Measurements from ENCODE around the gene ANAPC2.
A peak's percentile ranks its signal among the peaks of the same experiment; 100 is the strongest.

ANAPC2 gene

GRCh38 chr9:137220317-137221094, 32.1 kb upstream of the ANAPC2 start:
- Histone ChIP-seq H3K4me3 (no peak overlapping the region), H3K27ac (no peak overlapping the region)
- TF ChIP-seq CTCF (IDR thresholded peaks at IDR 0.05), result no peak
- no peak for DNase-seq (ENCODE audit: low spot score)

GRCh38 chr9:137219757-137220316, 31.5 kb upstream of the ANAPC2 start:
- Histone ChIP-seq H3K4me3 (no peak overlapping the region), H3K27ac (no peak overlapping the region)
- no peak for TF ChIP-seq CTCF (IDR thresholded peaks at IDR 0.05)
- DNase-seq (ENCODE audit: low spot score), result no peak

GRCh38 chr9:137218754-137219271, 30.5 kb upstream of the ANAPC2 start:
- DNase-seq (ENCODE audit: low spot score), result no peak
- Histone ChIP-seq H3K4me3 (no peak overlapping the region), H3K27ac (no peak overlapping the region)
- TF ChIP-seq CTCF (IDR thresholded peaks at IDR 0.05), result no peak

- TF ChIP-seq CTCF (IDR thresholded peaks at IDR 0.05), result no peak
- H3K4me3 ChIP-seq, result no peak overlapping the region
- no peak overlapping the region for H3K27ac ChIP-seq
- no peak for DNase-seq (ENCODE audit: low spot score)
Measured at GRCh38 chr9:137218212-137218753, 29.9 kb upstream of the ANAPC2 start.

- peak overlapping the region in 1 of 2 donors; percentile 38 for H3K27ac ChIP-seq
- H3K4me3 ChIP-seq, result peak overlapping the region; percentile 50
- no peak for DNase-seq (ENCODE audit: low spot score)
- no peak for TF ChIP-seq CTCF (IDR thresholded peaks at IDR 0.05)
Measured at GRCh38 chr9:137217276-137218211, 29.2 kb upstream of the ANAPC2 start.

- Histone ChIP-seq H3K4me3 (no peak overlapping the region), H3K27ac (peak overlapping the region in 1 of 2 donors; percentile 38)
- DNase-seq (ENCODE audit: low spot score), result no peak
- TF ChIP-seq CTCF (IDR thresholded peaks at IDR 0.05), result no peak
Measured at GRCh38 chr9:137216188-137216965, 28.0 kb upstream of the ANAPC2 start.
